Pancreas (tissue), 10 donors: Measurements from ENCODE around the gene LPIN1. TPM values are rescaled to one million over a fixed set of nuclear protein-coding genes. Genes with fewer than 3 reads are reported as not detected.
"Not testable (repeated sequence)": the region's sequence is repeated elsewhere in the genome, so short reads cannot be mapped to it uniquely, and the experiment has no call there.

Experiments used
- ATAC-seq, 4 donors: fragments of 200-7000 bp; cut with Tn5 transposase; one replicate each; pipeline versions ENCODE4 v1.8.0 to v1.9.1; 2020; ENCODE audit warnings: mild to moderate bottlenecking in 4 of 4, moderate library complexity in 4 of 4
- DNase-seq, 6 donors: peaks; one replicate each; pipeline ENCODE4 v3.0.0-alpha.2; 2020
- FAIRE-seq: peaks from 2 replicates; lab custom pipeline; 2012; peaks lifted over from hg19 to GRCh38; lab: Jason Lieb, UNC
- H3K27ac ChIP-seq, 4 donors: fragments of 200-600 bp; sonication (generic); 1 replicate in 3 of 4; 2 replicates in 1 of 4; pipeline versions ENCODE4 v1.5.0 to v1.8.0; 2020
- H3K27me3 ChIP-seq, 4 donors: fragments of 200-600 bp; one replicate each; pipeline ENCODE4 v1.8.0; 2021
- H3K36me3 ChIP-seq, 3 donors: fragments of 200-600 bp; sonication (generic) in 1 of 3; one replicate each; pipeline versions ENCODE4 v1.5.0 to v1.8.0; 2020 to 2021
- H3K4me1 ChIP-seq, 3 donors: fragments of 200-600 bp; one replicate each; pipeline ENCODE4 v1.8.0; 2021
- H3K4me3 ChIP-seq, 4 donors: fragments of 200-600 bp; sonication (generic) in 2 of 4; one replicate each; pipeline versions ENCODE4 v1.5.0 to v1.8.0; 2020 to 2021
- H3K9me3 ChIP-seq, 4 donors: fragments of 200-600 bp; one replicate each; pipeline ENCODE4 v1.8.0; 2021
- CTCF ChIP-seq, 4 donors: fragments of 200-600 bp; sonication (generic) in 3 of 4; IDR thresholded peaks; one replicate each; pipeline versions ENCODE4 v1.5.0 to v1.8.0; 2021; ENCODE audit warnings: antibody characterized with exemption in 4 of 4
- WGBS, 2 donors: extraction: QIAGEN DNeasy Blood & Tissue Kit; methylation state at CpG; one replicate each; pipeline ENCODE4 v1.1.7; 2013; 5-methylcytosine and 5-hydroxymethylcytosine counted together
- intact Hi-C, 3 donors: fragments of 100-400 bp; cut with DNase I; formaldehyde crosslinking; loops; one replicate each; pipeline versions ENCODE4 v1.11.1 to v1.14.2; 2022
- polyA plus RNA-seq, 2 donors: library from polyadenylated mRNA; stranded (reverse); fragments of 200-250 nt; gene quantifications; one replicate each; pipeline ENCODE4 v1.2.3, GENCODE V29; 2013
- total RNA-seq, 6 donors: library from RNA; stranded (reverse); fragmentation: NEBNext Ultra II Directional in 4 of 6; extraction: Animal tissue kit (Norgen Biotek cat#: 25700) in 4 of 6; gene quantifications; one replicate each; pipeline versions ENCODE4 v1.2.1 to v1.2.4, GENCODE V29; 2021 to 2023
- donor health status: healthy with polysubstance abuse.
- donor health status: DM: no; HTN: no; CAD: no; lungs with moderate emphysema.
- donor health status: DM: no; HTN: no; CAD: no.
- donor health status: control.
- donor health status: control.
- donor health status: Bipolar disorder and iron deficiency.
- donor health status: DM: yes; HTN: yes; CAD: no.
- donor health status: DM: no; HTN: no; CAD: no.
- donor health status: DM: no; HTN: no; CAD: no.
- donor health status: DM: yes; HTN: yes; CAD: no.

The LPIN1 gene
- total and polyA plus RNA-seq, 8 donors = 7.4 to 16.5 (median 9.9) TPM

DNA sequence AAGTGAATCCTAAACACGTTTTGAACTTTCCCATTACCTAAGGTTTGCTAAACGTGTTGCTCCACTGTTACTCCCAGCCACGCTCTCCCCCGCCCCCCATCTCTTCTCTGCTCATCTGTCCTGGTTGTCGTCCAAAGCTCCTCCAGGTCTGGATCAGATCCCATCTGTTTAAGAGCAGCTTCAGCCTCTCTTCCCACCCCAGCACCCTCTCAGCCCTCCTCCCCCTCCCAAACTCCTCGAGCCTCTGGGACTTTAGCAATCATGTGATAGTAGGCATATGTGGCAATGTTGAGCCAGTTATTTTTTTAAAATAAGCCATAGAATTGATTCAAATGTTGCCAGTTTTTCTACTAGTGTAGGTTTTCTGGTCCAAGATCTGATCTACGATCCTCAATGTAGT is 20.0 kb upstream of the LPIN1 start:
- Histone ChIP-seq H3K36me3 (no peaks in the 10 kb centered on the region), H3K9me3 (no peaks in the 10 kb centered on the region), H3K27ac (no peak overlapping the region), H3K27me3 (no peaks in the 10 kb centered on the region), H3K4me3 (no peak overlapping the region), H3K4me1 (peaks cover 0 to 5% (median 0%) of the 10 kb centered on the region in 3 donors)
- no peak for ATAC-seq
- no peak for FAIRE-seq
- DNase-seq = no peak
- intact Hi-C loops = no loop called here
- no peak for TF ChIP-seq CTCF (IDR thresholded peaks at IDR 0.05)
- 44 to 50% methylated on average over 7 of the region's 7 CpGs for WGBS, 2 donors

DNA sequence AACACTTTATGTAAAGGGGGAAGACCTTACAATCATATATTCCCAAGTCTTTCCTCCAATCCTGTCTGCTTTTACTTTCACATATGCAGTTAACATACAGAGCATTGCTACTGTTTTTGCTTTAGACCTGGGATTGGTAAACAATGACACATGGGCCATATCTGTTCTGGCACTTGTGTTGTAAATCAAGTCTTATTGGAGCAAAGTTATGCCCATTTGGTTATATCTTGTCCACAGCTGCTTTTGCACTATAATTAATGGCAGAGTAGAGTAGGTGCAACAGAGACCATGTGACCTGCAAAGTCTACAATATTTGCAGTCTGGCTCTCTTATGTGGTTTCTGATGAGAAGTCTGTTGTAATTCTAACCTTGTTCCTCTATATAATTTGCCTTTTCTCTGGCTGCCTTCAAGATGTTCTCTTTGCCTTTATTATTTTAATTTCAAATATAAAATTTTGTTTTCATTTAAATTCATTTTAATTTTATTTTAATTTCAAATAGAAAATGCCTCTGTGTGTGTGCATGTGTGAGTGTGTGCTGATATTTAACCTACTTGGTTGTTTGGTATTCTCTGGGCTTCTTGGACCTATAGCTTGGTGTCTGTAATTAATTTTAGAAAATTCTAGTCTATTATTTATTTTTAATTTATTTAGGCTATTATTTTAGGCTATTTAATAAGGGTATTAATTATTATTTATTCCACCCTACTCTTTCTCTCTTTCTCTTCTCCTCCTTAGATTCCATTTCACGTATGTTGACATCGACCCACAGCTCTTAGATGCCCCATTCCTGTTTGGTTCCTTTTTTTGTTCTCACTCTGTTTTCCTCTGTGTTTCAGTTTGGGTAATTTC is 16.8 kb upstream of the LPIN1 start:
- 94 to 100% methylated on average over 2 of the region's 2 CpGs for WGBS, 2 donors
- H3K4me1 ChIP-seq = no peaks in the 10 kb centered on the region
- FAIRE-seq = no peak

GRCh38 chr2:11731214-11731984 is 15.0 kb upstream of the LPIN1 start:
- H3K27ac ChIP-seq, intact Hi-C loops, H3K4me1 ChIP-seq, H3K4me3 ChIP-seq, H3K36me3 ChIP-seq, ATAC-seq, H3K27me3 ChIP-seq, DNase-seq, FAIRE-seq, H3K9me3 ChIP-seq: not testable (repeated sequence)
- WGBS, 2 donors = 80 to 85% methylated on average over 4 of the region's 4 CpGs

More for the DNA sequence above, 16.8 kb upstream of the LPIN1 start:
- no peaks in the 10 kb centered on the region for H3K36me3 ChIP-seq
- H3K9me3 ChIP-seq = no peaks in the 10 kb centered on the region
- no peak overlapping the region for H3K27ac ChIP-seq
- H3K27me3 ChIP-seq = no peaks in the 10 kb centered on the region
- no peak overlapping the region for H3K4me3 ChIP-seq
- DNase-seq (no peak), ATAC-seq (no peak)
- no peak for TF ChIP-seq CTCF (IDR thresholded peaks at IDR 0.05)
- intact Hi-C loops = no loop called here

GRCh38 chr2:11732587-11732986 is 13.8 kb upstream of the LPIN1 start:
- DNase-seq (no peak), FAIRE-seq (no peak), ATAC-seq (no peak)
- Histone ChIP-seq H3K9me3 (no peaks in the 10 kb centered on the region), H3K27me3 (no peaks in the 10 kb centered on the region), H3K4me3 (no peak overlapping the region), H3K36me3 (no peaks in the 10 kb centered on the region), H3K27ac (no peak overlapping the region), H3K4me1 (no peaks in the 10 kb centered on the region)
- no peak for TF ChIP-seq CTCF (IDR thresholded peaks at IDR 0.05)
- WGBS, 2 donors = 78 to 83% methylated on average over 2 of the region's 2 CpGs
- intact Hi-C loops = no loop called here

DNA sequence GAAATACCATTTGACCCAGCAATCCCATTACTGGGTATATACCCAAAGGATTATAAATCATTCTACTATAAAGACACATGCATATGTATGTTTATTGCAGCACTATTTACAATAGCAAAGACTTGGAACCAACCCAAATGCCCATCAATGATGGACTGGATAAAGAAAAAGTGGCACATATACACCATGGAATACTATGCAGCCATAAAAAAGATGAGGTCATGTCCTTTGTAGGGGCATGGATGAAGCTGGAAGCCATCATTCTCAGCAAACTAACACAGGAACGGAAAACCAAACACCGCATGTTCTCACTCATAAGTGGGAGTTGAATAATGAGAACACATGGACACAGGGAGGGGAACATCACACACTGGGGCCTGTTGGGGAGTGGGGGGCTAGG is 8.6 kb upstream of the LPIN1 start:
- intact Hi-C loops, H3K4me3 ChIP-seq, H3K4me1 ChIP-seq, DNase-seq, H3K27ac ChIP-seq, ATAC-seq, H3K9me3 ChIP-seq, FAIRE-seq, H3K27me3 ChIP-seq, H3K36me3 ChIP-seq: not testable (repeated sequence)
- WGBS, 2 donors = 70 to 98% methylated on average over 2 of the region's 2 CpGs
